RWPE2 (cell line): ENCODE measurements around the gene CACNA2D4.
A peak's percentile ranks its signal among the peaks of the same experiment; 100 is the strongest.

ENCODE experiments used
- ATAC-seq: fragments of 200-7000 bp; cut with Tn5 transposase; 3 replicates; pipeline ENCODE4 v1.9.1; 2021; ENCODE audit warnings: low read depth
- DNase-seq: peaks from one replicate; pipeline ENCODE4 v3.0.0-alpha.2; 2020; ENCODE audit warnings: low spot score
- H3K27ac ChIP-seq: fragments of 450-650 bp; 2 replicates; pipeline ENCODE4 v1.5.1; 2017; ENCODE audit warnings: mild to moderate bottlenecking; ENCODE audit not compliant: poor library complexity, severe bottlenecking
- H3K27me3 ChIP-seq: fragments of 250-450 bp; sonication (Bioruptor Pico); 2 replicates; pipeline ENCODE4 v1.5.1; 2021; ENCODE audit warnings: mild to moderate bottlenecking, moderate library complexity; ENCODE audit not compliant: insufficient read depth, poor library complexity, severe bottlenecking
- H3K36me3 ChIP-seq: fragments of 250-450 bp; sonication (Bioruptor Pico); 2 replicates; pipeline ENCODE4 v1.5.1; 2020; ENCODE audit warnings: low read depth, mild to moderate bottlenecking, moderate library complexity
- H3K4me1 ChIP-seq: fragments of 250-450 bp; sonication (Bioruptor Pico); 2 replicates; pipeline ENCODE4 v1.5.1; 2021; ENCODE audit warnings: mild to moderate bottlenecking, moderate library complexity; ENCODE audit not compliant: insufficient read depth, poor library complexity, severe bottlenecking
- H3K4me3 ChIP-seq: fragments of 250-450 bp; sonication (Bioruptor Pico); 2 replicates; pipeline ENCODE4 v1.5.1; 2021; ENCODE audit warnings: mild to moderate bottlenecking, moderate library complexity; ENCODE audit not compliant: severe bottlenecking
- H3K9me3 ChIP-seq: fragments of 250-450 bp; sonication (Bioruptor Pico); 2 replicates; pipeline ENCODE4 v1.5.1; 2021; ENCODE audit warnings: mild to moderate bottlenecking, moderate library complexity; ENCODE audit not compliant: severe bottlenecking
- CTCF ChIP-seq: fragments of 450-650 bp; IDR thresholded peaks from one replicate; pipeline ENCODE4 v1.5.1; 2017; ENCODE audit warnings: mild to moderate bottlenecking, moderate library complexity; ENCODE audit not compliant: poor library complexity, severe bottlenecking

Gene CACNA2D4

GRCh38 chr12:1799051-1799881, 119.2 kb downstream of the CACNA2D4 start:
- TF ChIP-seq CTCF, result no peak
- Histone ChIP-seq H3K27ac (no peak overlapping the region), H3K4me3 (no peak overlapping the region), H3K9me3 (no peaks in the 10 kb centered on the region), H3K36me3 (no peaks in the 10 kb centered on the region), H3K27me3 (no peaks in the 10 kb centered on the region), H3K4me1 (no peaks in the 10 kb centered on the region)
- DNase-seq (peak; percentile 71), ATAC-seq (no peak)

- ATAC-seq (no peak), DNase-seq (peak; percentile 75)
- Histone ChIP-seq H3K36me3 (no peaks in the 10 kb centered on the region), H3K4me1 (no peaks in the 10 kb centered on the region), H3K27me3 (no peaks in the 10 kb centered on the region), H3K4me3 (no peak overlapping the region), H3K27ac (no peak overlapping the region), H3K9me3 (no peaks in the 10 kb centered on the region)
- TF ChIP-seq CTCF, result no peak
Observed at GRCh38 chr12:1798641-1799020, 119.8 kb downstream of the CACNA2D4 start.

GRCh38 chr12:1797991-1798640, 120.3 kb downstream of the CACNA2D4 start:
- DNase-seq, result peak; percentile 75
- H3K4me1 ChIP-seq, result no peaks in the 10 kb centered on the region
- no peaks in the 10 kb centered on the region for H3K9me3 ChIP-seq
- H3K36me3 ChIP-seq, result no peaks in the 10 kb centered on the region
- no peak for ATAC-seq
- H3K27ac ChIP-seq, result no peak overlapping the region
- no peak overlapping the region for H3K4me3 ChIP-seq
- no peak for TF ChIP-seq CTCF
- no peaks in the 10 kb centered on the region for H3K27me3 ChIP-seq

GRCh38 chr12:1797011-1797901, 121.2 kb downstream of the CACNA2D4 start:
- H3K9me3 ChIP-seq, result no peaks in the 10 kb centered on the region
- TF ChIP-seq CTCF, result no peak
- H3K36me3 ChIP-seq, result no peaks in the 10 kb centered on the region
- ATAC-seq, result no peak
- peak overlapping the region; percentile 25 for H3K4me3 ChIP-seq
- no peak overlapping the region for H3K27ac ChIP-seq
- no peaks in the 10 kb centered on the region for H3K4me1 ChIP-seq
- peak; percentile 73 for DNase-seq
- no peaks in the 10 kb centered on the region for H3K27me3 ChIP-seq
